PC-3 (cell line): ENCODE results near the gene HMG20A. TPM values are rescaled to one million over a fixed set of nuclear protein-coding genes. Genes with fewer than 3 reads are reported as not detected.
A peak's percentile ranks its signal among the peaks of the same experiment; 100 is the strongest.

Experiments used
- ATAC-seq: fragments of 200-7000 bp; cut with Tn5 transposase; 2 replicates; pipeline ENCODE4 v1.9.1; 2020; ENCODE audit warnings: mild to moderate bottlenecking, moderate library complexity
- BruUV-seq: library from RNA; stranded (reverse); fragments of 400-500 nt; replicated peaks from 2 replicates; lab custom pipeline; 2021; lab: Mats Ljungman, UMichigan
- CTCF ChIA-PET: fragments of 300-600 bp; sonication (Branson Sonifier 250); formaldehyde crosslinking; loops from one replicate; lab custom pipeline; 2022; ENCODE audit warnings: antibody characterized with exemption; lab: Charles Lee
- POLR2A ChIA-PET: fragments of 300-600 bp; sonication (Branson Sonifier 250); formaldehyde crosslinking; loops from one replicate; lab custom pipeline; 2022; ENCODE audit warnings: antibody characterized with exemption; ENCODE audit not compliant: unreplicated experiment; lab: Charles Lee
- DNase-seq: peaks from one replicate; pipeline ENCODE4 v3.0.0-alpha.2; 2015
- H2AFZ ChIP-seq: fragments of 300-600 bp; sonication (generic); 2 replicates; pipeline ENCODE4 v1.6.0; 2016; ENCODE audit warnings: antibody characterized with exemption, low read length
- H3F3A ChIP-seq: fragments of 300-600 bp; sonication (generic); one replicate; pipeline ENCODE4 v1.6.0; 2017; ENCODE audit warnings: antibody characterized with exemption, low read length, control low read depth, mild to moderate bottlenecking; ENCODE audit not compliant: unreplicated experiment
- H3K27ac ChIP-seq: fragments of 300-600 bp; sonication (generic); 2 replicates; pipeline ENCODE4 v1.5.1; 2016; ENCODE audit warnings: mild to moderate bottlenecking, low read length
- H3K27me3 ChIP-seq: fragments of 300-600 bp; sonication (generic); 2 replicates; pipeline ENCODE4 v1.6.1; 2016; ENCODE audit warnings: low read length, mixed read lengths
- H3K36me3 ChIP-seq: fragments of 300-600 bp; sonication (generic); 2 replicates; pipeline ENCODE4 v1.6.1; 2016; ENCODE audit warnings: low read depth, mixed run types, low read length, mixed read lengths
- H3K4me1 ChIP-seq: fragments of 300-600 bp; sonication (generic); 2 replicates; pipeline ENCODE4 v1.5.1; 2016; ENCODE audit warnings: low read length; ENCODE audit not compliant: insufficient read depth
- H3K4me2 ChIP-seq: fragments of 300-600 bp; sonication (generic); 2 replicates; pipeline ENCODE4 v1.6.0; 2016; ENCODE audit warnings: low read length
- H3K4me3 ChIP-seq: fragments of 300-600 bp; sonication (generic); 2 replicates; pipeline ENCODE4 v1.5.1; 2016; ENCODE audit warnings: mild to moderate bottlenecking, low read length, mixed read lengths
- H3K79me2 ChIP-seq: fragments of 300-600 bp; sonication (generic); 2 replicates; pipeline ENCODE4 v1.6.1; 2017; ENCODE audit warnings: low read length, mixed read lengths
- H3K9ac ChIP-seq: fragments of 300-600 bp; sonication (generic); 2 replicates; pipeline ENCODE4 v1.6.0; 2016; ENCODE audit warnings: mild to moderate bottlenecking, low read length
- H3K9me2 ChIP-seq: fragments of 300-600 bp; sonication (generic); replicated peaks from 2 replicates; pipeline ENCODE4 v1.6.1; 2016; ENCODE audit warnings: mixed run types, low read length, mixed read lengths
- H3K9me3 ChIP-seq: fragments of 300-600 bp; sonication (generic); 2 replicates; pipeline ENCODE4 v1.6.1; 2016; ENCODE audit warnings: low read length, mixed read lengths
- H4K20me1 ChIP-seq: fragments of 300-600 bp; sonication (generic); 2 replicates; pipeline ENCODE4 v1.6.1; 2016; ENCODE audit warnings: low read length, mixed read lengths
- EZH2 ChIP-seq: fragments of 300-600 bp; sonication (generic); IDR thresholded peaks from one replicate; pipeline ENCODE4 v1.6.1; 2017; ENCODE audit warnings: antibody characterized with exemption, mild to moderate bottlenecking, low read length; ENCODE audit not compliant: unreplicated experiment
- EZH2phosphoT487 ChIP-seq: fragments of 300-600 bp; sonication (generic); IDR thresholded peaks from 2 replicates; pipeline ENCODE4 v1.6.1; 2018; ENCODE audit warnings: mild to moderate bottlenecking, antibody characterized with exemption, low read length, borderline replicate concordance
- intact Hi-C: fragments of 100-400 bp; cut with micrococcal nuclease; formaldehyde crosslinking; loops from 2 replicates; pipeline ENCODE4 v1.9.0; 2023
- total RNA-seq: library from RNA; depleted of rRNA; stranded (reverse); fragments of >200 nt; gene quantifications from 2 replicates; pipeline ENCODE4 v1.2.3, GENCODE V29; 2014
- TF ChIP-seq, protein P1 (sequence below): fragments of 300-600 bp; sonication (generic); conservative IDR thresholded peaks from 2 replicates; pipeline ENCODE4 v1.5.1; 2017; ENCODE audit warnings: antibody characterized with exemption, low read depth, mild to moderate bottlenecking, low read length

Gene HMG20A
- total RNA-seq, 1 experiment from 2014 or later, result 17.6 TPM

DNA sequence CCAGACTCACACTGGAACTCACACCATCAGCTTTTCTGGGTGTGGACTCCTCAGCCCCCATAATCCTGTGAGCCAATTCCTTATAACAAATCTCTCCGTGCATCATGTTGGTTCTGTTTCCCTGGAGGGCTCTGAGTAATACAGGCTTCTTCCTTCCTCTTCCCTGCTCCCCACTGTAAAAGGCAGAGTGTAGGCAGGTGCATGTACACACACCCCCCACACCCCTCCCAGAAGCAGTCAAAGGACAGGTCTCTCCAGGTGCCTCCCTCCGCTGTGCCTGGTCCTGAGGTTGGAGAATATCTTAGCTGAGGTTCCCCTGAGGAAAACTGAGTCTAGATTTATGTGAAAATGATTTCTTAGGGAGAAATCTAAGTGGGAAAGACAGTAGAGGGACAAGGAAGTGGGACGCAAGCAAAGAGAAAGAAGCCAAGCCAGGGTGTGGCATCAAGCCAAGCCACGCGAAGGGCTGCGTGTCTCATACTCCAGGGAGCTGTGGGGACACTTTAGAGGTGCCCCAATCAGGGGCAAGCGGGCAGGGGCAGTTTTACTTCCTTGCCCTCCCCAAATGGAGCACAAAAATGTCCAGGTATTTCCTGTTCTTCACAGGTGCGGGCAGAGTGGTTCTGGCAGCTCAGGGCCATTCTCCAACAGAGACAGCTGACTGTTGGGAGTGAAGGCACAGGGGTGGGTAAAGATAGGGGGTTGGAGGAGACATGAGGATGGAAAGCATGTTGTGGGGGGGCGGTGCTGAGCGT, 86.6 kb downstream of the HMG20A start:
- Histone ChIP-seq H3K9me2 (no peaks in the 10 kb centered on the region), H3K79me2 (no peaks in the 10 kb centered on the region), H3K4me1 (peaks cover 32% of the 10 kb centered on the region), H3K27ac (peak overlapping the region; percentile 88), H3K36me3 (no peaks in the 10 kb centered on the region), H3K4me3 (no peak overlapping the region; the same call in 1 of the 2 replicates), H2AFZ (peak overlapping the region; percentile 64; the same call in 1 of the 2 replicates), H3K9ac (peak overlapping the region; percentile 50; the same call in 1 of the 2 replicates), H3K4me2 (peak overlapping the region; percentile 67), H3K27me3 (no peaks in the 10 kb centered on the region), H3F3A (no peaks in the 10 kb centered on the region), H4K20me1 (no peaks in the 10 kb centered on the region), H3K9me3 (no peaks in the 10 kb centered on the region)
- intact Hi-C loops, result no loop called here
- CTCF ChIA-PET, result interaction anchor here (0.8 kb wide), 1 partner anchor 36 kb away, joined by 3 read pairs; no protein-coding TSS in a partner anchor
- TF ChIP-seq, protein P1, sequence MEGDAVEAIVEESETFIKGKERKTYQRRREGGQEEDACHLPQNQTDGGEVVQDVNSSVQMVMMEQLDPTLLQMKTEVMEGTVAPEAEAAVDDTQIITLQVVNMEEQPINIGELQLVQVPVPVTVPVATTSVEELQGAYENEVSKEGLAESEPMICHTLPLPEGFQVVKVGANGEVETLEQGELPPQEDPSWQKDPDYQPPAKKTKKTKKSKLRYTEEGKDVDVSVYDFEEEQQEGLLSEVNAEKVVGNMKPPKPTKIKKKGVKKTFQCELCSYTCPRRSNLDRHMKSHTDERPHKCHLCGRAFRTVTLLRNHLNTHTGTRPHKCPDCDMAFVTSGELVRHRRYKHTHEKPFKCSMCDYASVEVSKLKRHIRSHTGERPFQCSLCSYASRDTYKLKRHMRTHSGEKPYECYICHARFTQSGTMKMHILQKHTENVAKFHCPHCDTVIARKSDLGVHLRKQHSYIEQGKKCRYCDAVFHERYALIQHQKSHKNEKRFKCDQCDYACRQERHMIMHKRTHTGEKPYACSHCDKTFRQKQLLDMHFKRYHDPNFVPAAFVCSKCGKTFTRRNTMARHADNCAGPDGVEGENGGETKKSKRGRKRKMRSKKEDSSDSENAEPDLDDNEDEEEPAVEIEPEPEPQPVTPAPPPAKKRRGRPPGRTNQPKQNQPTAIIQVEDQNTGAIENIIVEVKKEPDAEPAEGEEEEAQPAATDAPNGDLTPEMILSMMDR, result no peak
- TF ChIP-seq EZH2phosphoT487, result no peak
- no peak for TF ChIP-seq EZH2
- POLR2A ChIA-PET, result no interaction called here
- BruUV-seq, result no TSS peak
- peak; percentile 54 for DNase-seq
- ATAC-seq, result peak; percentile 65

DNA sequence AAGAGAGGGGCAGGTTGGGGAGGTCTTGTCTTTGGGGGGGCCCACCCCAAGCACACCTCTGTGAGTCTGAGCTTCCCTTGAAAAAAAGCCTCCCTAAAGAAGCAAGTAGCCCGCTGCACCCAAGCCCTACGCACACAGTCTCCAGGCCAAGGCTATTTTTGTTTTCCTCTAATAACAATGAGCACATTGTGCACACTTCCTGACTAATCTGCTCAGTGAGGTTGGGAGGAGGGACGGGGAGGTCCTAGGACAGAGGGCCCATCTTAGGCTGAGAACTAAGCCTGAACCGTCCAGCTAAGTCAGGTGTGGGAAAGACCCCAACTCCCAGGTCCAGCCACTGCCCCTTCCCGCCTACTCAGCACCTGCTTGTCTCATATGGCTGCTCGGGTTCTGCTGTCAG, 87.2 kb downstream of the HMG20A start:
- ChIA-PET POLR2A (no interaction called here), CTCF (interaction anchor here (0.8 kb wide), 1 partner anchor 36 kb away, joined by 3 read pairs; no protein-coding TSS in a partner anchor)
- peak overlapping the region; percentile 67 for H3K4me2 ChIP-seq
- H3K79me2 ChIP-seq, result no peaks in the 10 kb centered on the region
- no peaks in the 10 kb centered on the region for H3K36me3 ChIP-seq
- H3K4me3 ChIP-seq, result no peak overlapping the region; the same call in 1 of the 2 replicates
- no peaks in the 10 kb centered on the region for H4K20me1 ChIP-seq
- TF ChIP-seq, protein P1, result no peak
- TF ChIP-seq EZH2phosphoT487 (no peak), EZH2 (no peak)
- ATAC-seq (peak; percentile 95), DNase-seq (peak; percentile 78)
- peak overlapping the region; percentile 88 for H3K27ac ChIP-seq
- H3K27me3 ChIP-seq, result no peaks in the 10 kb centered on the region
- H3K9me3 ChIP-seq, result no peaks in the 10 kb centered on the region
- BruUV-seq, result no TSS peak
- no peaks in the 10 kb centered on the region for H3K9me2 ChIP-seq
- H3F3A ChIP-seq, result no peaks in the 10 kb centered on the region
- intact Hi-C loops, result no loop called here
- H3K4me1 ChIP-seq, result peaks cover 32% of the 10 kb centered on the region
- H2AFZ ChIP-seq, result peak overlapping the region; percentile 64; the same call in 1 of the 2 replicates
- H3K9ac ChIP-seq, result peak overlapping the region; percentile 56
